Upper lobe of left lung (tissue), 4 donors: Measurements from ENCODE around the gene EEF1B2.
"Not testable (repeated sequence)": the region's sequence is repeated elsewhere in the genome, so short reads cannot be mapped to it uniquely, and the experiment has no call there.

Experiments
- CTCF ChIP-seq, 6 experiments: fragments of 450-650 bp in 4 of 6; fragments of 200-600 bp in 2 of 6; sonication (generic) in 2 of 6; IDR thresholded peaks; one replicate each; pipeline ENCODE4 v1.5.1; 2016 to 2019; ENCODE audit warnings: antibody characterized with exemption in 6 of 6
- EP300 ChIP-seq, 4 donors: sonication (generic); formaldehyde crosslinking; IDR thresholded peaks; one replicate each; pipeline ENCODE4 v1.5.1; 2017; ENCODE audit warnings: antibody characterized with exemption in 4 of 4, control low read depth in 2 of 4
- POLR2A ChIP-seq, 4 donors: fragments of 450-650 bp; IDR thresholded peaks; one replicate each; pipeline ENCODE4 v1.5.1; 2016 to 2017; ENCODE audit warnings: antibody characterized with exemption in 4 of 4, mild to moderate bottlenecking in 2 of 4
- POLR2AphosphoS5 ChIP-seq, 2 donors: sonication (generic); formaldehyde crosslinking; IDR thresholded peaks; one replicate each; pipeline ENCODE4 v1.5.1; 2017; ENCODE audit warnings: antibody characterized with exemption in 2 of 2

- not testable (repeated sequence) for TF ChIP-seq POLR2A, CTCF, POLR2AphosphoS5, EP300 (IDR thresholded peaks at IDR 0.05)
Measured at GRCh38 chr2:206181526-206181925, 21.8 kb downstream of the EEF1B2 start.
